KG1 (cell line): ENCODE data around the gene SLC8A1.

Source experiments
- DNase-seq: peaks from one replicate; lab custom pipeline; 2025; lab: John Stamatoyannopoulos, UW

SLC8A1 gene

GRCh38 chr2:40458271-40458794 lies 6.4 kb upstream of the SLC8A1 start:
- DNase-seq = no peak

GRCh38 chr2:40457837-40458236 lies 5.9 kb upstream of the SLC8A1 start:
- no peak for DNase-seq

- DNase-seq = no peak
These were observed 5.5 kb upstream of the SLC8A1 start for GRCh38 chr2:40457366-40457765.

- no peak for DNase-seq
These were observed 5.0 kb upstream of the SLC8A1 start for GRCh38 chr2:40456926-40457325.

- DNase-seq = no peak
These were observed 3.8 kb upstream of the SLC8A1 start for GRCh38 chr2:40455661-40456060.

- DNase-seq = no peak
These were observed 2.4 kb upstream of the SLC8A1 start for GRCh38 chr2:40454321-40454720.

GRCh38 chr2:40452786-40453185 lies 896 bp upstream of the SLC8A1 start:
- DNase-seq = no peak

- DNase-seq = peak; percentile 38
These were observed 977 bp downstream of the SLC8A1 start for GRCh38 chr2:40450796-40451430.

- DNase-seq = no peak
These were observed 1.7 kb downstream of the SLC8A1 start for GRCh38 chr2:40450066-40450795.

- DNase-seq = peak; percentile 26
These were observed 3.3 kb downstream of the SLC8A1 start for GRCh38 chr2:40448476-40449079.

GRCh38 chr2:40445467-40445866 lies 6.4 kb downstream of the SLC8A1 start:
- no peak for DNase-seq

GRCh38 chr2:40440835-40441234 lies 11.1 kb downstream of the SLC8A1 start:
- DNase-seq = no peak

- DNase-seq = no peak
These were observed 12.4 kb downstream of the SLC8A1 start for GRCh38 chr2:40439473-40439872.

GRCh38 chr2:40436093-40436475 lies 15.8 kb downstream of the SLC8A1 start:
- DNase-seq = no peak

GRCh38 chr2:40435426-40436092 lies 16.3 kb downstream of the SLC8A1 start:
- no peak for DNase-seq

- no peak for DNase-seq
These were observed 17.1 kb downstream of the SLC8A1 start for GRCh38 chr2:40434731-40435271.

GRCh38 chr2:40433736-40434135 lies 18.2 kb downstream of the SLC8A1 start:
- DNase-seq = no peak

- no peak for DNase-seq
These were observed 18.9 kb downstream of the SLC8A1 start for GRCh38 chr2:40432921-40433483.

GRCh38 chr2:40431600-40431955 lies 20.3 kb downstream of the SLC8A1 start:
- no peak for DNase-seq

- DNase-seq = no peak
These were observed 20.9 kb downstream of the SLC8A1 start for GRCh38 chr2:40430776-40431599.

GRCh38 chr2:40428439-40428838 lies 23.5 kb downstream of the SLC8A1 start:
- DNase-seq = no peak
